Prostate gland (tissue), 2 donors: ENCODE measurements around the gene P4HTM. TPM values are rescaled to one million over a fixed set of nuclear protein-coding genes. Genes with fewer than 3 reads are reported as not detected.
A peak's percentile ranks its signal among the peaks of the same experiment; 100 is the strongest.

Experiments
- DNase-seq: peaks from one replicate; pipeline ENCODE4 v3.0.0-alpha.2; 2019; ENCODE audit warnings: low spot score
- H3K27ac ChIP-seq, 2 donors: fragments of 200-600 bp; sonication (generic); 2 replicates each; pipeline ENCODE4 v1.5.1; 2017 to 2019
- H3K27me3 ChIP-seq: fragments of 200-600 bp; sonication (generic); replicated peaks from 2 replicates; pipeline ENCODE4 v1.5.1; 2019; ENCODE audit not compliant: insufficient read depth
- H3K36me3 ChIP-seq, 2 donors: fragments of 200-600 bp; sonication (generic); 1 replicate in 1 of 2; 2 replicates in 1 of 2; pipeline versions ENCODE4 v1.5.1 to v1.8.1; 2017 to 2019
- H3K4me1 ChIP-seq: fragments of 200-600 bp; sonication (generic); replicated peaks from 2 replicates; pipeline ENCODE4 v1.5.1; 2019
- H3K4me3 ChIP-seq, 2 donors: fragments of 200-600 bp; sonication (generic); 2 replicates each; pipeline ENCODE4 v1.5.1; 2017 to 2019
- H3K9me3 ChIP-seq: fragments of 200-600 bp; sonication (generic); 2 replicates; pipeline ENCODE4 v1.5.1; 2017
- POLR2A ChIP-seq: fragments of 450-650 bp; IDR thresholded peaks from one replicate; pipeline ENCODE4 v1.6.1; 2016; ENCODE audit warnings: antibody characterized with exemption, mild to moderate bottlenecking
- POLR2AphosphoS5 ChIP-seq: sonication (generic); formaldehyde crosslinking; IDR thresholded peaks from one replicate; pipeline ENCODE4 v1.6.1; 2017; ENCODE audit warnings: antibody characterized with exemption
- WGBS: methylation state at CpG from one replicate; pipeline ENCODE4 v1.1.5; 2018; 5-methylcytosine and 5-hydroxymethylcytosine counted together
- intact Hi-C: fragments of 100-400 bp; cut with DNase I; formaldehyde crosslinking; loops from one replicate; pipeline ENCODE4 v1.14.2; 2022
- total RNA-seq, 2 donors: library from RNA; depleted of rRNA; stranded (reverse); fragments of >200 nt; gene quantifications; one replicate each; pipeline ENCODE4 v1.1.0, GENCODE V29; 2016
- TF ChIP-seq, protein P1 (sequence below), 4 experiments: fragments of 200-600 bp in 2 of 4; fragments of 450-650 bp in 2 of 4; sonication (generic) in 2 of 4; IDR thresholded peaks; 1 replicate in 3 of 4; 2 replicates in 1 of 4; pipeline ENCODE4 v1.5.1; 2016 to 2019; ENCODE audit warnings: antibody characterized with exemption in 4 of 4, mild to moderate bottlenecking in 2 of 4, moderate library complexity in 2 of 4

The P4HTM gene
- total RNA-seq, 2 donors from 2014 or later, result 56.0 to 101 TPM

DNA sequence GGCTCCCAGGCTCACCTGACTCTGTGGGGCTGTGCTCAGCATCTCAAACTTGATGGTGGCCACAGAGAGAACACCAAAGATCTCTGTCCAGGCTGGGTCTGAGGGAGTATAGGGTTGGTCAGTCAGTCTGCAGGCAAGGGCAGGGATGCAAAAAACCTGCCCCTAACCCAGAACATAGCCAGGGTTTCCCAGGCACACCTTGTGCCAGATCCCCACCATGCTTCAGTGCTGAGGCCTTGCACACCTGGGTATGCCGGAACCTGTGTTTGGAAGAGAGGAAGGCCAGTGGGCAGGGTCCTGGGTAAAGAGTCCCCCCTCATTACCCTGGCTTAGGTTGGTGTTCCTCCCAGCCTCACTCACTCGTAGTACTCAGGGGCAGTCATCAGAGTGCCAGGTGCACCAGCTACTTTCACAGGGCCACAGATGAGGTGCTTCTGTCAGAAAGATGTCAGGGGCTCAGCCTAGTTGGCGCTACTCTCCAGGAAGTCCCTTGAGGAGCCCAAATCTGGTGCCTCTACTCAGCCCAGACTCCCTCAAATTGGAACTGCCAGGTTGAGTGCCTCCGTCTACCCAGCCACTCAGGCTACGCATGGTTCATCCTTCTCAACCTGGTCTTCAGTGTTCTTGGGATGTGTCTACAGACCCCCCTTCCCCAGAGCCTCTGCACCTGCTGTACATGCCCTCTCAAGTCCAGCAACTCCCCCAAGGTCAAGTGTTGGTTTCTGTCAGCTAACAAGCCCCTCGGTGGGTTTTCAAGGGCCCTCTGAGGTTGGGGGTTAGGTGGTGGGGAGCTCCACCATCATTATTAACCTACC, 26.6 kb downstream of the P4HTM start:
- WGBS, result 87% methylated on average over 6 of the region's 6 CpGs
- H3K36me3 ChIP-seq, result peaks cover 12 to 16% of the 10 kb centered on the region in 2 donors
- intact Hi-C loops, result no loop called here
- H3K27me3 ChIP-seq, result no peaks in the 10 kb centered on the region
- no peak overlapping the region for H3K27ac ChIP-seq
- TF ChIP-seq, protein P1, sequence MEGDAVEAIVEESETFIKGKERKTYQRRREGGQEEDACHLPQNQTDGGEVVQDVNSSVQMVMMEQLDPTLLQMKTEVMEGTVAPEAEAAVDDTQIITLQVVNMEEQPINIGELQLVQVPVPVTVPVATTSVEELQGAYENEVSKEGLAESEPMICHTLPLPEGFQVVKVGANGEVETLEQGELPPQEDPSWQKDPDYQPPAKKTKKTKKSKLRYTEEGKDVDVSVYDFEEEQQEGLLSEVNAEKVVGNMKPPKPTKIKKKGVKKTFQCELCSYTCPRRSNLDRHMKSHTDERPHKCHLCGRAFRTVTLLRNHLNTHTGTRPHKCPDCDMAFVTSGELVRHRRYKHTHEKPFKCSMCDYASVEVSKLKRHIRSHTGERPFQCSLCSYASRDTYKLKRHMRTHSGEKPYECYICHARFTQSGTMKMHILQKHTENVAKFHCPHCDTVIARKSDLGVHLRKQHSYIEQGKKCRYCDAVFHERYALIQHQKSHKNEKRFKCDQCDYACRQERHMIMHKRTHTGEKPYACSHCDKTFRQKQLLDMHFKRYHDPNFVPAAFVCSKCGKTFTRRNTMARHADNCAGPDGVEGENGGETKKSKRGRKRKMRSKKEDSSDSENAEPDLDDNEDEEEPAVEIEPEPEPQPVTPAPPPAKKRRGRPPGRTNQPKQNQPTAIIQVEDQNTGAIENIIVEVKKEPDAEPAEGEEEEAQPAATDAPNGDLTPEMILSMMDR (IDR thresholded peaks at IDR 0.05), result no peak
- no peak for TF ChIP-seq POLR2A
- TF ChIP-seq POLR2AphosphoS5, result no peak
- no peaks in the 10 kb centered on the region for H3K9me3 ChIP-seq
- H3K4me1 ChIP-seq, result peaks cover 3% of the 10 kb centered on the region
- DNase-seq, result no peak
- H3K4me3 ChIP-seq, result no peak overlapping the region

DNA sequence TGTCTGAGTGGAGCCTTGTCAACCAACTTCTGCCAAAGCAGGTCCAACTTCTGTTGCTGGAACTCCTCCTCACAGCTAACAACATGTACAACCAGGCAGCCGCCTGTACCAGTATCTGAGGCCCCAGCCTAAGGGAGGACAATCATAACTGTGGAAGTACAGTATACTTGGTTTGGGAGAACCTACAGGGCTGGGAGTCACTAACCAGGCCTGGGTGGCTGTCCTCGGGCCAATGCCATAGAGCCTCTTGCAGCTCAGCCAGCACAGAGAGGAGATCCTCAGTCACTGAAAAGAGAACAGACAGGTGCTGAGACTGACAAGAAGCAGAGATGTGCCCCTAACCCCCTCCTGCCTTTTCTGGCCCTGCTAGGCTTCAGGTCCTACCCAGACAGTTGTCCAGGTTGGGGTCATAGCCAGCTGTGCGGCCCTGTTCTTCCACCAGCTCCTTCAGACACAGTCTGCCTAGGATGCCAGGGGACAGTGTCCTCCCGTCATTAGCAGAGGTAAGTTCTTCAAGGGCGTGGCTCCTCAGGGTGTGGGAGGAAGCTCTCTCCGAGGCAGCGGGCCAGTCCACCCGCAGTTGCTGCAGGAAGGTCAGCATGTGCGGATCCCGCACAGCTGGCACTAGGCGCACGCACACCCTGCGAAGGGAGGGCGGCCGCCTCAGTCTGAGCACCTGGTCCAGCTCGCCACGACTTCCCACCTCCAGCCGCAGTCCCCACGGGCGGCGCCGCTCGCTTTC, 27.4 kb downstream of the P4HTM start:
- DNase-seq, result no peak
- TF ChIP-seq POLR2AphosphoS5, result no peak
- no peak for TF ChIP-seq POLR2A
- TF ChIP-seq, protein P1 (IDR thresholded peaks at IDR 0.05), result no peak
- Histone ChIP-seq H3K4me1 (peaks cover 3% of the 10 kb centered on the region), H3K27ac (peak overlapping the region; percentile 74 to 75), H3K36me3 (peaks cover 12 to 16% of the 10 kb centered on the region in 2 donors), H3K9me3 (no peaks in the 10 kb centered on the region), H3K27me3 (no peaks in the 10 kb centered on the region), H3K4me3 (peak overlapping the region; percentile 50 to 74)
- intact Hi-C loops, result no loop called here
- 7% methylated on average over 23 of the region's 23 CpGs for WGBS

DNA sequence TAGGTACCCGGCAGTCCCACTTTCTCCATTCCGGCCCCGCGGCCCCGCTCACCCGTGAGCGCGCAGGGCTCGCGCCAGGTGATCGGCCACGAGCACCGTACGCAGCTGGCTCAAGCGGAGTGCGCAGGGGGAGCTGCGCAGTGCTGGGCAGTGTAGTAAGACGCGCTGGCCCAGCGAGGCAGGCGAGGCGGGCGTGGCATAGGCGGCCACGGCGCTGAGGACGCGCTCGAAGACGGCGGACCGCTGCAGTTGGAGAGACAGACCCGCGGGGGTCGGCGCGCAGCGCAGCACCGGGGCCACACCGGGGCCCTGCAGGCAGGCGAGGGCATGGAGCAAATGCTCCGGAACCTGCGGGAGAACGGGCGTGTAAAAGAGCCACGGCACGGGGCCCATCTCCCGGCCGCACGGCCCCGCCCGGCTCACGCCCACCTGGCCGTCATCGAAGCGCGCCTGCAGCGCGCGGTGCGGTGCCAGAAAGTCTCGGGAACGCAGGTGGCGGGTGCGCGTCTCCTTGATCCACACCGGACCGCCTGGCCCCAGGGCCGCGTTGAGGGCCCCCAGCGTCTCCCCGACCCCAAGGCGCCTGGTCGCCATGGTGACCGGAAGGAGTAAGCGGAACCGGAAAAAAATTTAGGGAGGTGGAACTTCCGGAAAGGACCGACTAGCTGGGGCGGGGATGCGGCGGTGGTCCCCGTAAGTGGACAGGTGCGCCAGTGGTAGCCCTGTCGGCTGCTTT, 28.1 kb downstream of the P4HTM start, which contains the start of gene DALRD3:
Gene DALRD3 (minus strand): TSS at position 610 of the 736 bp plus-strand sequence. CDS start 16 bp downstream, at position 594.
- H3K27me3 ChIP-seq, result no peaks in the 10 kb centered on the region
- peak; percentile 58 for DNase-seq
- intact Hi-C loops, result no loop called here
- WGBS, result 1% methylated on average over 35 of the region's 85 CpGs
- TF ChIP-seq POLR2AphosphoS5 (peak; percentile 66), POLR2A (peak; percentile 47)
- TF ChIP-seq, protein P1 (IDR thresholded peaks at IDR 0.05), result peak in 1 of 4 experiments; percentile 1
- peak within 1 kb of the TSS; percentile 74 to 75 for H3K27ac ChIP-seq
- peaks cover 12 to 16% of the 10 kb centered on the region in 2 donors for H3K36me3 ChIP-seq
- H3K4me3 ChIP-seq, result peak within 1 kb of the TSS; percentile 50 to 74
- H3K4me1 ChIP-seq, result peaks cover 3% of the 10 kb centered on the region
- no peaks in the 10 kb centered on the region for H3K9me3 ChIP-seq

DNA sequence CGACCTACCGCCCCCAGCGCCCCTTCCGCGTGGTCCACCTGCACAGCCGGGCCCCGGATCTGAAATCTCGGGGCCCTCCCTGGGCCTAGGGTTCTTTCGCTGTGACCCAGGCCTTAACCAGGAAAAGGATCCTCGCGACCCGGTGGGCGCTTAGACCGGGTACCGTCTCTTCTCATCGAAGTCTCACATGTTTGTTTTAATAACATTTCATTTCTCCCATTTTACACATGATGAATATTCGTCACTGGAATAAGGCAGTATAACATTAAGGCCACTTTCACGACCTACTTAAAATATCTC, 28.6 kb downstream of the P4HTM start:
- TF ChIP-seq, protein P1 (IDR thresholded peaks at IDR 0.05), result no peak
- TF ChIP-seq POLR2A (no peak), POLR2AphosphoS5 (no peak)
- intact Hi-C loops, result no loop called here
- 3% methylated on average over 18 of the region's 18 CpGs for WGBS
- Histone ChIP-seq H3K4me3 (peak overlapping the region; percentile 50 to 74), H3K27me3 (no peaks in the 10 kb centered on the region), H3K9me3 (no peaks in the 10 kb centered on the region), H3K4me1 (peaks cover 3% of the 10 kb centered on the region), H3K36me3 (peaks cover 12 to 16% of the 10 kb centered on the region in 2 donors), H3K27ac (peak overlapping the region; percentile 74 to 75)
- no peak for DNase-seq
